Measurements from ENCODE around the gene RNF4.
A peak's percentile ranks its signal among the peaks of the same experiment; 100 is the strongest.

Gene RNF4

DNA sequence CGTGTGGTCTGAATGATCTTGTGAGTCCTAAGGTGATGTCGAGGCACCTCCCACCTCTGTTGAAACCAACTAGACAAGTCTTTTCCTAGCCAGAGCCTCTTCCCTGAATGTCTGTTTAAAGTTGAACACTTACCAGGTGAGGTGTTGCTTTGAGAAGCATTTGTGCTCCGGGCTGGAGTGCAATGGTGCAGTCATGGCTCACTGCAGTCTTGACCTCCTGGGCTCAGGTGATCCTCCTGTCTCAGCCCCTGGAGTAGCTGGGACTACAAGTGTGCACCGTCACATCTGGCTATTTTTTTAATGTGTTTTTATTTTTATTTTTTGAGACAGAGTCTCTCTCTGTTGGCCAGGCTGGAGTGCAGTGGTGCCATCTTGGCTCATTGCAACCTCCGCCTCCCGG is 18.1 kb downstream of the RNF4 start:
- H3K9me3 Mint-ChIP-seq, result no peaks in the 10 kb centered on the region
- peaks cover 75% of the 10 kb centered on the region for H3K4me1 Mint-ChIP-seq
- H3K27ac Mint-ChIP-seq, result peak overlapping the region; percentile 74
- H3K36me3 Mint-ChIP-seq, result peaks cover 18% of the 10 kb centered on the region
- H3K4me3 Mint-ChIP-seq, result no peak overlapping the region
- no peaks in the 10 kb centered on the region for H3K27me3 Mint-ChIP-seq
- ATAC-seq, result no peak

DNA sequence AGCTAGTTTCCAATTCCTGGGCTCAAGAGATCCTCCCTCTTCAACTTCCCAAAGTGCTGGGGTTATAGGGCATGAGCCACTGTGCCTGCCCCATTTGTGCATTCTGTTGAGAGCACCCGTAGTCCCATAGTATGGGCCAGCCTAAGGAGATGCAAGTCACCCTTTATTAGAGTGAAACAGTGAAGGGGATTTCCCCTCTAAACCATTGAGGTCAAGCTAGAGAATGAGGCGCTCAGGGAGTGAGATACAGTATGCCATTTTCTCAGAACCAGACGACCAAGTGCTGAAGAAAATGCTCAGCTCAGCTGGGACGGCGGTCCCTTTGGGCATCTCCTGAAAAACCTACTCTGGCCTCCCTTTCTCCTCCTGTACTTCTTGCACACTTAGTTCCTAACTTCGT is 18.7 kb downstream of the RNF4 start:
- no peaks in the 10 kb centered on the region for H3K27me3 Mint-ChIP-seq
- peak overlapping the region; percentile 40 for H3K4me3 Mint-ChIP-seq
- ATAC-seq, result peak; percentile 85
- no peaks in the 10 kb centered on the region for H3K9me3 Mint-ChIP-seq
- H3K4me1 Mint-ChIP-seq, result peaks cover 70% of the 10 kb centered on the region
- peaks cover 19% of the 10 kb centered on the region for H3K36me3 Mint-ChIP-seq
- H3K27ac Mint-ChIP-seq, result peak overlapping the region; percentile 70

DNA sequence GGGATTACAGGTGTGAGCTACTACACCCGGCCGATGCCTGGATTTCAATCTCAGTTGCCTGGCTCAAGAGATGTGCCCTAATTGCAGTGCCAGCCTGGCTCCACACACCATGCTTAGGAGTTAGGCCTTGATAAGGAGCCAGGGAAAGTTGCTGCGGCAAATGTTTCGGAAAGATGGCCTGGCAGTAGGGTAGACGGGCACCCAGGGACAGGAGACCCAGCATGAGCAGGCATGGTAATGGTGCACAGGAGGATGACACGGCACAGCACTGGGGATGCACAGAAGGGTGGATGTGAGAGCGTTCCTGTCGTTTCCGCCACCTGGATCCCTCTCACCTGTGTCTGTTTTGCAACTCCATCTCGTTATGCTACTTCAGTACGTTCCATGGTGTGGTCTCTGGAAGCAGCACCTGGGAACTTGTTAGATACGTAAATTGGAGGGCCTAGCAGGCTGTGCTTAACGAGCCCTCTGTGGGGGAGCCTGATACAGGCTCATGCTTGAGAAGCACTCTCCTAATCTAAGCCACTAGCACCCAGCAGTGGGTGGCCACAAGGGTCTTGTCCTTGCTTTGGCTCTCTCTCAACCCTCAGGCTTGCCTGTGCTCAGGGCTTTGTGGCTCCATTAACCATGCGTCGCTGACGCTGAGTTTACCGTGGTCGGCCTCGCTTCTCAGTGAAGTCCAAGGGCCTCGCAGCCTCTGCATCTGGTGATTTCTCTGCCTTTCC is 20.3 kb downstream of the RNF4 start:
- peaks cover 67% of the 10 kb centered on the region for H3K4me1 Mint-ChIP-seq
- no peaks in the 10 kb centered on the region for H3K9me3 Mint-ChIP-seq
- no peak for ATAC-seq
- peaks cover 27% of the 10 kb centered on the region for H3K36me3 Mint-ChIP-seq
- H3K27ac Mint-ChIP-seq, result no peak overlapping the region
- H3K4me3 Mint-ChIP-seq, result no peak overlapping the region
- no peaks in the 10 kb centered on the region for H3K27me3 Mint-ChIP-seq

DNA sequence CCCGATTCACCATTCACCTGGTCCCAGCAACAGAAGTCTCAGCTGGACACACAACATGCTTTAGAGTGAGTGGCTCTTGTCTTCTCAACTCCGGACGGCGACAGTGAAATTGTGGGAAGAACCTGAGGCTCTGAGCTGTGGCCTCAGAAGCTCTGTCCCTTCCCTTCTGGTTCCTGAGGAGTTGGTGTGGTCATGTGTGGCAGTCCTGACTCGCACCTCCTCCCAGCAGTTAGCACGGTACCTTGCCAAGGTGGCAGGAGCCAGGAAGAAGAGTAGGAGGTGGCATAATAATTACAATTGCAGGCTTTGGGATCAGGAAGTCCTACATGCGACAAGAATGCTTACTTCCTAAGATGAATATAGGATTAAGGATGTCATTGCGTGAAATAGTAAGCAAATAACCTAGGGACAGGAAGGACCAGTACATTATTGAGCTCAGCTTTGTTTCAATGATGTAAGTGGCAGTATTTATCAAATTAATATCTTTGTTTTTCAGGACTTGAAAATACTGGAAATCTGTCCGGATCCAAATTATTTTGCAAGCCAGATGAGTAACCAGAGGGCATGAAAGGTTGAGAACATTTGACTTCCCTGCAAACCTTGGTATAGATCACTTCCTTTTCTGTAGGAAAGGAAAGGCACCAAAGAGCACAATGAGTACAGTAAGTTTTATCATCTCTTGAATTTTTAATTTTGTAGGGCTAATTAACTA is 21.1 kb downstream of the RNF4 start:
- Mint-ChIP-seq H3K36me3 (peaks cover 27% of the 10 kb centered on the region), H3K4me1 (peaks cover 67% of the 10 kb centered on the region), H3K4me3 (no peak overlapping the region), H3K9me3 (no peaks in the 10 kb centered on the region), H3K27ac (no peak overlapping the region), H3K27me3 (no peaks in the 10 kb centered on the region)
- ATAC-seq, result no peak

DNA sequence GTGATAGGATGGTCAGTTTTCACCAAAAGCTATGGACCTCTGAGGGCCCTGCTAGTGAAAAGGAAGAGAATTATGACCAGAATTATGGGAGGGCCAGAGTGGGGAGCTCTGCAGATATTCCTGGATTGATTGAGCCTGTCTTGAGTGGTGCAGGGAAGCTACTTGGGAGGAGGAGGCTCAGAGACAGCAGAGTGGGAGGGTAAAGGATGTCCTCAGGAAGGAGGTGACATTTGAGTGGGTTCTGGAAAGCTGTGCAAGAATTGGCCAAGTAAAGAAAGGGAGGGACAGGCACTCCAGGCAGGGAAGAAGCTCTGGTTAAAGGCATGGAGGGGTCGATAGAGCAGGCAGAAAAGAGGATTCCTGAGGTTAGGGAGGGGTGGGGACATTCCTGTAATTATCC is 24.1 kb downstream of the RNF4 start:
- Mint-ChIP-seq H3K36me3 (peaks cover 39% of the 10 kb centered on the region), H3K27ac (no peak overlapping the region), H3K4me1 (peaks cover 68% of the 10 kb centered on the region), H3K9me3 (no peaks in the 10 kb centered on the region), H3K4me3 (no peak overlapping the region), H3K27me3 (no peaks in the 10 kb centered on the region)
- ATAC-seq, result no peak

DNA sequence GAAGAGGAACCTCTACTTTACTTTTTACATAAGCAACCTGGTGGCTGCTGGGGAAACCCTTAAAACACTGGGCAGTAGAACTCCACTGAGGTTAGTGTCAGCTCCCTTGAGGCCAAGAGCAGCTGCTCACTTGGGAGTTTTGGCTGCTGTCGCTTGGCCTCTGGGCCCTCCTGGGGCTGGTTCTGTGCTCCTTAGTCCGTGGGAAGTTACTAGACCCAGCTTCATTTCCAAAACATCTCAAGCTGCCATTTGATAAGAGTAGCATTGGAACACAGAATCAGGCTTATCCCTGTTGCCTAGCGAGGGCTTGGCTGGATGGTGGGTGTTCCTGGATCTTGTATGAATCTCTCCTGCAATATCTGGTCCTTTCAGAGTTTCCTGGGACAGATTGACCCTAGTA is 26.1 kb downstream of the RNF4 start:
- no peak overlapping the region for H3K27ac Mint-ChIP-seq
- peaks cover 34% of the 10 kb centered on the region for H3K36me3 Mint-ChIP-seq
- H3K9me3 Mint-ChIP-seq, result no peaks in the 10 kb centered on the region

DNA sequence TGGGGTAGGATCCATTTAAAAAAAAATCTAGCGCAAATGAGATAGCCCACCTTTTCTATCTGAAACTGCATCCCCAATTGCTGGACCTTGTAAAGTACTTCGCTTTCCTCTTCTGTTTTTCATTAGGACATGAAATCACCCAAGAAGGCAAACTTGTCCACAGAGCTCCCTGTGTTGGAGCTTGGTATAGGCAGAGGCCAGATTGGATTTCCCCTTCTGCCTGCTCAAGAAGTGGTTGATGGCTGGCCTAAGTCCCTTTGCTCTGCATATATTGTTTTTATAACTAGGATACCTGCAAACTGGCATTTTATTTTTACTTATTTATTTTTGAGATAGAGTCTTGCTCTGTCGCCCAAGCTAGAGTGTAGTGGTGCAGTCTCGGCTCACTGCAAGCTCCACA is 28.4 kb downstream of the RNF4 start:
- peak; percentile 35 for ATAC-seq
- Mint-ChIP-seq H3K36me3 (peaks cover 41% of the 10 kb centered on the region), H3K4me3 (peak overlapping the region; percentile 40), H3K9me3 (no peaks in the 10 kb centered on the region), H3K4me1 (peaks cover 49% of the 10 kb centered on the region), H3K27me3 (no peaks in the 10 kb centered on the region), H3K27ac (peak overlapping the region; percentile 73)

More for the DNA sequence above, 26.1 kb downstream of the RNF4 start:
- Mint-ChIP-seq H3K4me3 (no peak overlapping the region), H3K27me3 (no peaks in the 10 kb centered on the region), H3K4me1 (peaks cover 57% of the 10 kb centered on the region)
- ATAC-seq, result no peak

DNA sequence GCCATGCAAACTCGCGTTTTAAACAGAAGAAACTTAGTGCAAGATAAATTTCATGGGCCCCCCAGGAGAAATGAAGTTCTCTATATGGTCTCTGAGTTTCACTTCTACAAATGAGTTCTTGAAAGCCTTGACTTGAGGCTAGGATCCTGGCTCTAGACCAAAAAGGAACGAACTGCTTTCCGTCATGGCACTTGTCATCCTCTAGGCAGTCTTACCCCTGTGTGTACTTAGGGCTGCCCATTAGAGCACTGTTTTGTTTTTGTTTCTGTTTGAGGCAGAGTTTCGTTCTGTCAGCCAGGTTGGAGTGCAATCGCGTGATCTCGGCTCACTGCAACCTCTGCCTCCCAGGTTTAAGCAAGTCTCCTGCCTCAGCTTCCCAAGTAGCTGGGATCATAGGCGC is 29.0 kb downstream of the RNF4 start:
- peak; percentile 99 for ATAC-seq
- peak overlapping the region; percentile 73 for H3K27ac Mint-ChIP-seq
- peak overlapping the region; percentile 40 for H3K4me3 Mint-ChIP-seq
- peaks cover 37% of the 10 kb centered on the region for H3K36me3 Mint-ChIP-seq
- H3K9me3 Mint-ChIP-seq, result no peaks in the 10 kb centered on the region
- H3K27me3 Mint-ChIP-seq, result no peaks in the 10 kb centered on the region
- H3K4me1 Mint-ChIP-seq, result peaks cover 45% of the 10 kb centered on the region

DNA sequence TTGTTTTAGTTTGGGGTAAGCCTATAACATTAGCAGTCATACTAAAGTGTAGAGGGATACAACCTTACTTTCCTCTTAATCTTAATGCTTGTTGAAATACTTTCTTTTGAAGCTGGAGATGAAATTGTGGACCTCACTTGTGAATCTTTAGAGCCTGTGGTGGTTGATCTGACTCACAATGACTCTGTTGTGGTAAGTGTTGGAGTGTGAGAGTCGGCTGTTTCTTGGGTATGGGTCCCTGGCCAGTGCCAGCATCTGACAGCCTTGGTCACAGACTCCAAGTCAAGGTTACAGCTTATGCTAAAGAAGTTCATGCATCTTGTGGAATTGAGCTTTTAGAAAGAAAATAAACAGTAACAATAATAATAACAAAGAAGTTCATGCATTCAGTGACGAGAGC is 31.6 kb downstream of the RNF4 start:
- H3K27me3 Mint-ChIP-seq, result no peaks in the 10 kb centered on the region

DNA sequence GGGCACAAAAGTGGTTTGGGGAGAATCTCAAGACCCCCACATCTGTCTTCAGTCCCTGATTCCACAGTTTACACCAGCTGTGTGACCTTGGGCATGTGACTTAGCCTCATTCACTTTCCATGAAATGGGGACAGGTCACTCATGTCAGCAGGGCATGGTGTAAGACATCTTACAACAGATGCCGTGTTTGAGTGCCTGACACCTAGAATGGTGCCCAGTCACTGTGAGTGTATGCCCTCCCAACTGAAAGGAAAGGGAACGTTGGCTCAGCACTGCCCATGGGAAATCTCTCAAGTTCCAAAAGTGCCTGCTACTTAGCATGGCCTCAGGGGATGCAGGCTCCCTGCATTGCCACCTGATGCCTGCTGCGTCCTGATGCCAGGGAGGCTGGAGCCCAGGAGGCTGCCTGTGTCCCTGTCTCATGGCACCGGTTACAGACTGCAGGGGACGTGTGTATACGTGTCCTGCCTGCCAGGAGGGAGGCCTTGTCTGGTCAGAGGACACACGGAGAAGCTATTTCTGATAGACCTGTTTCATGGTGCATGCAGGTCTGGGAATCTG is 32.2 kb downstream of the RNF4 start:
- Mint-ChIP-seq H3K27ac (peak overlapping the region; percentile 54), H3K4me1 (peaks cover 21% of the 10 kb centered on the region), H3K36me3 (peaks cover 36% of the 10 kb centered on the region), H3K27me3 (no peaks in the 10 kb centered on the region), H3K4me3 (no peak overlapping the region), H3K9me3 (no peaks in the 10 kb centered on the region)
- ATAC-seq, result no peak

More for the DNA sequence above, 31.6 kb downstream of the RNF4 start:
- Mint-ChIP-seq H3K4me3 (no peak overlapping the region), H3K4me1 (peaks cover 27% of the 10 kb centered on the region), H3K9me3 (no peaks in the 10 kb centered on the region), H3K27ac (no peak overlapping the region), H3K36me3 (peaks cover 36% of the 10 kb centered on the region)
- no peak for ATAC-seq

DNA sequence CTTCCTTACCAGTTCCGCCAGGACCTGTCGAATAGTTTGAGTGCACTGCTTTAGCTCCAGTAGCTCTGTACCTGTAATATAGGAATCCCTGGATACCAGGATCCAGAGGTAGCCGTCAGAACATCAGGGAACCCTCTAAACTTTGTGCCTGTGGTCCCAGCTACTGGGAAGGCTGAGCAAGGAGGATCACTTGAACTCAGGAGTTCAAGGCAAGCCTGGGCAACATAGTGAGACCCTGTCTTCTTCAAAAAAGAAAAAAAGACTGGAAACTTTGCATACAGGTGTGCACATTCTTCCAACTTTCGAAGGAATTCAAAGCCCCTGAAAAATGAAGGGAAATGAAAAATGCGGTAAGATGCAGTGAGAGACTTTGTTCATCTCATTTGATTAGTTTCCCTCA is 34.9 kb downstream of the RNF4 start:
- no peaks in the 10 kb centered on the region for H3K9me3 Mint-ChIP-seq
- no peak overlapping the region for H3K4me3 Mint-ChIP-seq
- no peak for ATAC-seq
- no peaks in the 10 kb centered on the region for H3K27me3 Mint-ChIP-seq
- no peak overlapping the region for H3K27ac Mint-ChIP-seq
- H3K36me3 Mint-ChIP-seq, result peaks cover 46% of the 10 kb centered on the region
- peaks cover 16% of the 10 kb centered on the region for H3K4me1 Mint-ChIP-seq

DNA sequence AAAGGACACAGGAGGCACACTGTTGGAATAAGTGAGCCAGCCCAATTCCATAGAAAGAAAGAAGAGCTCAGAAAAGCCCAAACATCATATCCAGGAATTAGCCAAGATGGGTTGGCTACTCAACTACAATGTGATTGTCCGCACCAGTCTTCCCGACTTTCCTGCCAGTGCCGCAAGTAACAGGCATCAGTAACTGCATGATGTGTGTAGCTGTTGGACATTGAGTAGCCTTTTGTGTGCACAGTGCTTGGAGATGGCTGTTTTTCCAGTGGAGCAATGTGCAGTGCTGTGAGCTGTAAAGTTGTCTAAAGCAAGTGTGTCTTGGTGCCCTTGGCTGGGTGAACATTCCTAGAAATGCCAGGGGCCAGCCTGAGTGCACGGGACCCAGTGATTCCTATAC is 38.4 kb downstream of the RNF4 start:
- Mint-ChIP-seq H3K27me3 (no peaks in the 10 kb centered on the region), H3K4me1 (peaks cover 45% of the 10 kb centered on the region), H3K27ac (no peak overlapping the region), H3K4me3 (no peak overlapping the region), H3K9me3 (no peaks in the 10 kb centered on the region), H3K36me3 (peaks cover 41% of the 10 kb centered on the region)
- ATAC-seq, result no peak

DNA sequence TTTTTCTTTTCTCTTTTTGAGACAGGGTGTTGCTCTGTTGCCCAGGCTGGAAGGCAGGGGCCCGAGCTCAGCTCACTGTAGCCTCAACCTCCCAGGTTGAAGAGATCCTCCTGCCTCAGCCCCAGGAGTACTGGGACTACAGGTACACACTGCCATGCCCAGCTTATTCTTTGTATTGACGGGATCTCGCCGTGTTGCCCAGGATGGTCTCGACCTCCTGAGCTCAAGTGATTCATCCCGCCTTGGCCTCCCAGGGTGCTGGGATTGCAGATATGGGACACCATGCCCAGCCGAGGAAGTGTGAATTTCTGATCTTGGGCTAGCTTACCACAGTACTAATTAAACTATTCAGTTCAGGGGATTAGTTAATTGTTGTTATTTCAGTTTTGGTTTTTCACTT is 38.9 kb downstream of the RNF4 start:
- Mint-ChIP-seq H3K36me3 (peaks cover 42% of the 10 kb centered on the region), H3K27ac (peak overlapping the region; percentile 19), H3K4me1 (peaks cover 46% of the 10 kb centered on the region)

DNA sequence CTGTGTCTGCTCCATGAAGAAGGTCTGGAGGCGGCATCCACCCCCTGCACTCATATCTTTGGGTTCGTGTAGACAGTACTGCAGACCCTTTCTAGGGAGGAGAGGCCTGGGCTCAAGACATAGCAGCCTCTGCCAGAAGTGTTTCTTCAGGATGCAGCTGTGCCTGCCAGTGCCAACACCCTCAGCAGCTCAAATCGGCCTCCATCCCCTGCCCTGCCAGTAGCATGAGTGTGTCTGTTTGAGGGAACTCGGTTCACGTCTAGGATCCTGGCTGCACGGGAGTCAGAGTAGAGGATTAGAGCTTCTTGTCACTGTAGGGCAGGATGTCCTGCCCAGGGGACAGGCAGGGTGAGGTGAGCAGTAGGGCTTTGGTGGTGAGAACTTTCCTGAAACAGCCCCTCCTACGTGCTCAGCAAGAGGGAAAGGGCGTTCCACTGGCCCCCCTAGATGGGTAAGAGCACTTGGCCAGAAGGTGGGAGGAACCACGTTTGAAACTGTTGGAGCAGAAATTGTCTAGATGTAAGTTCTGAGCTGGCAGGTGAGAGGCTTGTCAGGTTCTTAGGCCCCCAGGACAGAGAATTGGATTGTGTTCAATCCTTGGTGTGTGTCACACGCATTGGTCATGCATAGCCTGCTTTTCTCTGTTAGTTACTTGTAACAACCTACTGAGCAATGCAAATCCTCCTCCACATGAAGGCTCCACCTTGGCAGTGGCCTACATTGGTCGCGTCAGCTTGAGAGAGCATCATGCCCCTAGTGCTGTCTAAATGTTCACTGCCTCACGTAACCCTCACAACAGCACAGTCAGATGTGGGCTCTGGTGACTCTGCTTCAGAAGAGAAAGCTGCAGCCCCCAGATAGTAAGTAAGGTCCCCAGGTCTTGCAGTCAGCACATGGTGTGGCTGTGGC is 41.7 kb downstream of the RNF4 start:
- no peaks in the 10 kb centered on the region for H3K27me3 Mint-ChIP-seq
- H3K9me3 Mint-ChIP-seq, result no peaks in the 10 kb centered on the region
- ATAC-seq, result peak; percentile 74
- H3K36me3 Mint-ChIP-seq, result peaks cover 52% of the 10 kb centered on the region
- H3K4me3 Mint-ChIP-seq, result no peak overlapping the region
- peaks cover 46% of the 10 kb centered on the region for H3K4me1 Mint-ChIP-seq
- peak overlapping the region; percentile 82 for H3K27ac Mint-ChIP-seq

More for the DNA sequence above, 38.9 kb downstream of the RNF4 start:
- ATAC-seq, result no peak
- Mint-ChIP-seq H3K27me3 (no peaks in the 10 kb centered on the region), H3K4me3 (no peak overlapping the region), H3K9me3 (no peaks in the 10 kb centered on the region)

DNA sequence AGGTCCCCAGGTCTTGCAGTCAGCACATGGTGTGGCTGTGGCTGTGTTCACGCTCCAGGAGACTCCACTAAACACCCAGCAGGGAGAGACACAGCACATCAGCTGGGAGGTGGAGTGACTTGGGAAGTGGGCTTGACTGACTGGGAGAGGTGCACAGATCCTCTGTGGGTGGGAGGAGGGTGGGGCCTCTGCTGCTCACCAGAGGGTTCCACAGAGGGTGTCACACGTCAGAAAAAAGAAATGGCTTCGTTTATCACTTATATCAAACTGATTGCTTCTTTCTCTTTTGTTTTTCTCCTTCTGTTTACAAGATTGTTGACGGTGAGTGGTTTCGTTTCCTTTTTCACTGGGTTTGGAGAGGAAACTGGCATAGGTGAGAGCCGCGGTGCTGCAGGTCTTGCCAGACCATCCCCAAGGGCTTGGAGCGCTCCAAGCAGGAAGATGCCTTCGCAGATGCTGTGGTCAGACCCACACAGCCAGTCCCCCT is 42.8 kb downstream of the RNF4 start:
- H3K27ac Mint-ChIP-seq, result peak overlapping the region; percentile 82
- H3K9me3 Mint-ChIP-seq, result no peaks in the 10 kb centered on the region
- peak; percentile 73 for ATAC-seq
- peak overlapping the region; percentile 3 for H3K4me3 Mint-ChIP-seq
- H3K36me3 Mint-ChIP-seq, result peaks cover 56% of the 10 kb centered on the region
- H3K27me3 Mint-ChIP-seq, result no peaks in the 10 kb centered on the region
- H3K4me1 Mint-ChIP-seq, result peaks cover 42% of the 10 kb centered on the region
